Loucy (cell line): ENCODE measurements around the gene GNAI3.

Experiments used
- CTCF ChIP-seq: fragments of 200-600 bp; sonication (generic); conservative IDR thresholded peaks from 2 replicates; pipeline ENCODE4 v1.5.1; 2014; ENCODE audit warnings: mild to moderate bottlenecking, antibody characterized with exemption, low read length
- EZH2phosphoT487 ChIP-seq: fragments of 200-600 bp; IDR thresholded peaks from 2 replicates; pipeline ENCODE4 v1.6.1; 2018; ENCODE audit warnings: antibody characterized with exemption, mild to moderate bottlenecking, moderate library complexity, borderline replicate concordance

GRCh38 chr1:109570414-109570813 lies 22.0 kb downstream of the GNAI3 start:
- TF ChIP-seq CTCF (no peak), EZH2phosphoT487 (no peak)
